WTC11 (cell line): ENCODE data around the gene VSIG10. TPM values are rescaled to one million over a fixed set of nuclear protein-coding genes. Genes with fewer than 3 reads are reported as not detected.

Source experiments
- ATAC-seq: fragments of 200-7000 bp; cut with Tn5 transposase; 2 replicates; pipeline ENCODE4 v1.10.0; 2021; ENCODE audit warnings: mild to moderate bottlenecking, moderate library complexity
- CTCF ChIA-PET: fragments of 300-600 bp; sonication (Branson Sonifier 250); formaldehyde crosslinking; loops from one replicate; lab custom pipeline; 2021; ENCODE audit warnings: antibody characterized with exemption; lab: Charles Lee
- POLR2A ChIA-PET: fragments of 350-600 bp; sonication (Branson Sonifier 250); formaldehyde crosslinking; loops from one replicate; lab custom pipeline; 2021; ENCODE audit warnings: antibody characterized with exemption; lab: Charles Lee
- DNase-seq: peaks from one replicate; pipeline ENCODE4 v3.0.0; 2021; ENCODE audit warnings: low spot score
- H3K27ac Mint-ChIP-seq: 2 replicates; pipeline ENCODE4 v1.8.0; 2021; ENCODE audit warnings: mixed read lengths
- H3K27me3 Mint-ChIP-seq: 2 replicates; pipeline ENCODE4 v1.8.0; 2021; ENCODE audit warnings: low read depth, mild to moderate bottlenecking, moderate library complexity, mixed read lengths
- H3K36me3 Mint-ChIP-seq: 2 replicates; pipeline ENCODE4 v1.8.0; 2021; ENCODE audit warnings: mixed read lengths
- H3K4me1 Mint-ChIP-seq: 2 replicates; pipeline ENCODE4 v1.8.0; 2022; ENCODE audit warnings: mixed read lengths
- H3K4me3 Mint-ChIP-seq: 2 replicates; pipeline ENCODE4 v1.8.0; 2021; ENCODE audit warnings: mild to moderate bottlenecking, moderate library complexity, mixed read lengths
- H3K9me3 Mint-ChIP-seq: 2 replicates; pipeline ENCODE4 v1.8.0; 2021; ENCODE audit warnings: mixed read lengths
- ESRRA ChIP-seq: sonication (generic); formaldehyde crosslinking; IDR thresholded peaks from 2 replicates; pipeline ENCODE4 v1.8.1; 2022; ENCODE audit warnings: mild to moderate bottlenecking, missing genetic modification reagents, borderline replicate concordance
- FOXK1 ChIP-seq: sonication (generic); formaldehyde crosslinking; IDR thresholded peaks from 2 replicates; pipeline ENCODE4 v1.8.0; 2022; ENCODE audit warnings: mild to moderate bottlenecking, moderate library complexity, missing genetic modification reagents
- HMGA2 ChIP-seq: fragments of 250-450 bp; sonication (Bioruptor Pico); IDR thresholded peaks from 2 replicates; pipeline ENCODE4 v1.4.0; 2021; ENCODE audit warnings: mild to moderate bottlenecking, moderate library complexity
- JUN ChIP-seq: sonication (generic); formaldehyde crosslinking; IDR thresholded peaks from 2 replicates; pipeline ENCODE4 v1.8.0; 2023; ENCODE audit warnings: mild to moderate bottlenecking, missing genetic modification reagents
- MYBL2 ChIP-seq: sonication (generic); formaldehyde crosslinking; IDR thresholded peaks from 2 replicates; pipeline ENCODE4 v1.8.1; 2023; ENCODE audit warnings: mild to moderate bottlenecking, moderate library complexity, missing genetic modification reagents
- NR2C2 ChIP-seq: sonication (generic); formaldehyde crosslinking; IDR thresholded peaks from 2 replicates; pipeline ENCODE4 v1.8.0; 2022; ENCODE audit warnings: mild to moderate bottlenecking, missing genetic modification reagents
- RORB ChIP-seq: fragments of 250-450 bp; sonication (Bioruptor Pico); IDR thresholded peaks from 2 replicates; pipeline ENCODE4 v1.9.0; 2021; ENCODE audit warnings: mild to moderate bottlenecking
- SOX15 ChIP-seq: fragments of 250-450 bp; sonication (Bioruptor Pico); IDR thresholded peaks from 2 replicates; pipeline ENCODE4 v1.9.0; 2021; ENCODE audit warnings: mild to moderate bottlenecking
- ZBTB21 ChIP-seq: sonication (generic); formaldehyde crosslinking; IDR thresholded peaks from 2 replicates; pipeline ENCODE4 v1.8.1; 2023; ENCODE audit warnings: mild to moderate bottlenecking, missing genetic modification reagents, borderline replicate concordance
- ZNF121 ChIP-seq: sonication (generic); formaldehyde crosslinking; IDR thresholded peaks from 2 replicates; pipeline ENCODE4 v1.8.0; 2023; ENCODE audit warnings: missing genetic modification reagents
- ZNF232 ChIP-seq: sonication (generic); formaldehyde crosslinking; IDR thresholded peaks from 2 replicates; pipeline ENCODE4 v1.8.0; 2022; ENCODE audit warnings: mild to moderate bottlenecking, missing genetic modification reagents
- total RNA-seq: library from RNA; stranded (reverse); gene quantifications from 3 replicates; pipeline ENCODE4 v1.2.3, GENCODE V29; 2021
- TF ChIP-seq, protein P1 (sequence below): sonication (generic); formaldehyde crosslinking; IDR thresholded peaks from 2 replicates; pipeline ENCODE4 v1.8.0; 2022; ENCODE audit warnings: mild to moderate bottlenecking, missing genetic modification reagents
- TF ChIP-seq, protein P2 (sequence below): sonication (generic); formaldehyde crosslinking; IDR thresholded peaks from 2 replicates; pipeline ENCODE4 v1.8.1; 2023; ENCODE audit warnings: mild to moderate bottlenecking, missing genetic modification reagents, borderline replicate concordance
- TF ChIP-seq, protein P3 (sequence below): sonication (generic); formaldehyde crosslinking; IDR thresholded peaks from 2 replicates; pipeline ENCODE4 v1.8.0; 2023; ENCODE audit warnings: missing genetic modification reagents, mild to moderate bottlenecking, borderline replicate concordance
- TF ChIP-seq, protein P4 (sequence below): fragments of 250-450 bp; sonication (Bioruptor Pico); IDR thresholded peaks from 2 replicates; pipeline ENCODE4 v2.1.2; 2022; ENCODE audit warnings: mild to moderate bottlenecking, moderate library complexity
- TF ChIP-seq, protein P5 (sequence below): fragments of 250-450 bp; sonication (Bioruptor Pico); IDR thresholded peaks from 2 replicates; pipeline ENCODE4 v1.8.0; 2021; ENCODE audit warnings: mild to moderate bottlenecking
- TF ChIP-seq, protein P6 (sequence below): sonication (generic); formaldehyde crosslinking; IDR thresholded peaks from 2 replicates; pipeline ENCODE4 v1.8.1; 2023; ENCODE audit warnings: mild to moderate bottlenecking, missing genetic modification reagents

The VSIG10 gene
- total RNA-seq, 1 experiment from 2014 or later, result 82.5 TPM

DNA sequence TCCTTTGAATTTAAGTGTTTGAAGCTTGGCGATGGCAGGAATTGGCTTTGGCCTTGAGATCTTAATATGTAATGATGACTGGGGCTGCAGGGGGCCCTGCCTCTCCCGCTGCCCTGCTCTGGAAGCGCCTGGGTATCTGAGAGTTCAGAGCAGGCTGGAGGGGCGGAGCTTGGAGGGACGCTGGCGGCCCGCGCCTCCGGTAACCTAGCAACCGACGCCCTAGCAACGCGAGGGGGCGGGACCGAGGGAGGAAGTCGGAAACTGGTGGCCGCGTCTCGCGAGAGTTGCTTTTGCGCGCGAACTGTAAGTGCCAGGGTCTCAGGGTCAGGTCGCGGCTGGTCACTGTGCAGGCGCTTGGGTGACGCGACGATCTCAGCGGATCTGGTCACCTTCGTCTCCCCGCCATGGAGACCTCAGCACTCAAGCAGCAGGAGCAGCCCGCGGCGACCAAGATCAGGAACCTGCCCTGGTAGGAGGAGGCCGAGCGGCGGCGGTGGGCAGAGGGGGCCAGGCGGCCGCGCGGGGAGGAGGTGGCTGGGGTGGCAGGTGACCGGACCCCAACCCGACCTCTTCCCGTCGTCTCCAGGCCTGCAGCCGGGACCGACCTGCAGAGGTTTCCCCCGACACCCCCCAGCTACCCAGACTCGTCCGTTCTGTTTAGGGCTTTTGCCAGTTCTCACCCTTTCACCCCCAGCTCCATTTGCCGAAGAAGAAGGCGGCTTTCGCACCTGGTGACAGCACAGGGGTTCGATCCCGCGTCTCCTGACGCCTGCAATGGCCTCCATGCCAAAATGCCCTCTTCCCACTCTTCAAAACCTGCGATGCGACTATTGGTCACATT is 87.2 kb downstream of the VSIG10 start, which contains the start of gene RFC5 (continued):
- TF ChIP-seq, protein P1, sequence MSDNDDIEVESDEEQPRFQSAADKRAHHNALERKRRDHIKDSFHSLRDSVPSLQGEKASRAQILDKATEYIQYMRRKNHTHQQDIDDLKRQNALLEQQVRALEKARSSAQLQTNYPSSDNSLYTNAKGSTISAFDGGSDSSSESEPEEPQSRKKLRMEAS (CRISPR knock-in tag), result peak; percentile 85
- TF ChIP-seq MYBL2, result peak; percentile 86
- TF ChIP-seq HMGA2, result no peak

DNA sequence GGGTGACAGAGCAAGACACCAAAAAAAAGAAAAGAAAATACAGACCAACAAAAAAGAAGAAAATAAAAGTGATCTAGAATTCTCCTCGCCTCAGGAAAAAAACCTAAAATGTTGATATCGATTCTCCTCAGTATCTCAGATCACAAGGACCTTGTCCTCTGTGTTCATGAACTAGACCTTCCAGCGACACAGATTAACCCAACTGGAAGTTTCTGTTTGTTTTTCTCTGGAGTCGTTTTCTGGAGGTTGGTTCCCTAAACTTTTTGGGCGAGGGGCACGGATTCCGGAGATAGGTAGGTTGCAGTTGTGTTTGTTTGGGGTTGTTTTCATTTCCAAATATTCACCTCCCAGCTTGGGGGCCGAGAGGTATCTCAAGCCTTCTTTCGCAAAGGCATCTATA is 87.9 kb downstream of the VSIG10 start:
- ATAC-seq, result peak; percentile 5
- Mint-ChIP-seq H3K4me1 (peaks cover 18% of the 10 kb centered on the region), H3K36me3 (peaks cover 26% of the 10 kb centered on the region), H3K27ac (0 out of 2 replicates have a peak overlapping the region, but pooled peaks have one; percentile 40), H3K27me3 (no peaks in the 10 kb centered on the region; the same call in none of the 2 replicates), H3K9me3 (peaks cover 3% of the 10 kb centered on the region; the same call in 1 of the 2 replicates), H3K4me3 (peak overlapping the region; percentile 93)
- ChIA-PET POLR2A (interaction anchor here (0.7 to 0.8 kb wide), 2 partner anchors 104 to 141 kb away, joined by 3 read pairs; no protein-coding TSS in a partner anchor), CTCF (interaction anchor here (0.6 to 2.5 kb wide), 5 partner anchors 108 to 167 kb away, joined by 3 to 25 read pairs (median 7); no protein-coding TSS in a partner anchor)
- DNase-seq, result no peak
- TF ChIP-seq ESRRA (CRISPR knock-in tag), result no peak
- no peak for TF ChIP-seq ZBTB21 (CRISPR knock-in tag)
- TF ChIP-seq NR2C2 (CRISPR knock-in tag), result no peak
- TF ChIP-seq SOX15 (CRISPR knock-in tag), result no peak
- TF ChIP-seq, protein P2, sequence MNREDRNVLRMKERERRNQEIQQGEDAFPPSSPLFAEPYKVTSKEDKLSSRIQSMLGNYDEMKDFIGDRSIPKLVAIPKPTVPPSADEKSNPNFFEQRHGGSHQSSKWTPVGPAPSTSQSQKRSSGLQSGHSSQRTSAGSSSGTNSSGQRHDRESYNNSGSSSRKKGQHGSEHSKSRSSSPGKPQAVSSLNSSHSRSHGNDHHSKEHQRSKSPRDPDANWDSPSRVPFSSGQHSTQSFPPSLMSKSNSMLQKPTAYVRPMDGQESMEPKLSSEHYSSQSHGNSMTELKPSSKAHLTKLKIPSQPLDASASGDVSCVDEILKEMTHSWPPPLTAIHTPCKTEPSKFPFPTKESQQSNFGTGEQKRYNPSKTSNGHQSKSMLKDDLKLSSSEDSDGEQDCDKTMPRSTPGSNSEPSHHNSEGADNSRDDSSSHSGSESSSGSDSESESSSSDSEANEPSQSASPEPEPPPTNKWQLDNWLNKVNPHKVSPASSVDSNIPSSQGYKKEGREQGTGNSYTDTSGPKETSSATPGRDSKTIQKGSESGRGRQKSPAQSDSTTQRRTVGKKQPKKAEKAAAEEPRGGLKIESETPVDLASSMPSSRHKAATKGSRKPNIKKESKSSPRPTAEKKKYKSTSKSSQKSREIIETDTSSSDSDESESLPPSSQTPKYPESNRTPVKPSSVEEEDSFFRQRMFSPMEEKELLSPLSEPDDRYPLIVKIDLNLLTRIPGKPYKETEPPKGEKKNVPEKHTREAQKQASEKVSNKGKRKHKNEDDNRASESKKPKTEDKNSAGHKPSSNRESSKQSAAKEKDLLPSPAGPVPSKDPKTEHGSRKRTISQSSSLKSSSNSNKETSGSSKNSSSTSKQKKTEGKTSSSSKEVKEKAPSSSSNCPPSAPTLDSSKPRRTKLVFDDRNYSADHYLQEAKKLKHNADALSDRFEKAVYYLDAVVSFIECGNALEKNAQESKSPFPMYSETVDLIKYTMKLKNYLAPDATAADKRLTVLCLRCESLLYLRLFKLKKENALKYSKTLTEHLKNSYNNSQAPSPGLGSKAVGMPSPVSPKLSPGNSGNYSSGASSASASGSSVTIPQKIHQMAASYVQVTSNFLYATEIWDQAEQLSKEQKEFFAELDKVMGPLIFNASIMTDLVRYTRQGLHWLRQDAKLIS (CRISPR knock-in tag), result no peak
- no peak for TF ChIP-seq JUN (CRISPR knock-in tag)
- TF ChIP-seq, protein P3, sequence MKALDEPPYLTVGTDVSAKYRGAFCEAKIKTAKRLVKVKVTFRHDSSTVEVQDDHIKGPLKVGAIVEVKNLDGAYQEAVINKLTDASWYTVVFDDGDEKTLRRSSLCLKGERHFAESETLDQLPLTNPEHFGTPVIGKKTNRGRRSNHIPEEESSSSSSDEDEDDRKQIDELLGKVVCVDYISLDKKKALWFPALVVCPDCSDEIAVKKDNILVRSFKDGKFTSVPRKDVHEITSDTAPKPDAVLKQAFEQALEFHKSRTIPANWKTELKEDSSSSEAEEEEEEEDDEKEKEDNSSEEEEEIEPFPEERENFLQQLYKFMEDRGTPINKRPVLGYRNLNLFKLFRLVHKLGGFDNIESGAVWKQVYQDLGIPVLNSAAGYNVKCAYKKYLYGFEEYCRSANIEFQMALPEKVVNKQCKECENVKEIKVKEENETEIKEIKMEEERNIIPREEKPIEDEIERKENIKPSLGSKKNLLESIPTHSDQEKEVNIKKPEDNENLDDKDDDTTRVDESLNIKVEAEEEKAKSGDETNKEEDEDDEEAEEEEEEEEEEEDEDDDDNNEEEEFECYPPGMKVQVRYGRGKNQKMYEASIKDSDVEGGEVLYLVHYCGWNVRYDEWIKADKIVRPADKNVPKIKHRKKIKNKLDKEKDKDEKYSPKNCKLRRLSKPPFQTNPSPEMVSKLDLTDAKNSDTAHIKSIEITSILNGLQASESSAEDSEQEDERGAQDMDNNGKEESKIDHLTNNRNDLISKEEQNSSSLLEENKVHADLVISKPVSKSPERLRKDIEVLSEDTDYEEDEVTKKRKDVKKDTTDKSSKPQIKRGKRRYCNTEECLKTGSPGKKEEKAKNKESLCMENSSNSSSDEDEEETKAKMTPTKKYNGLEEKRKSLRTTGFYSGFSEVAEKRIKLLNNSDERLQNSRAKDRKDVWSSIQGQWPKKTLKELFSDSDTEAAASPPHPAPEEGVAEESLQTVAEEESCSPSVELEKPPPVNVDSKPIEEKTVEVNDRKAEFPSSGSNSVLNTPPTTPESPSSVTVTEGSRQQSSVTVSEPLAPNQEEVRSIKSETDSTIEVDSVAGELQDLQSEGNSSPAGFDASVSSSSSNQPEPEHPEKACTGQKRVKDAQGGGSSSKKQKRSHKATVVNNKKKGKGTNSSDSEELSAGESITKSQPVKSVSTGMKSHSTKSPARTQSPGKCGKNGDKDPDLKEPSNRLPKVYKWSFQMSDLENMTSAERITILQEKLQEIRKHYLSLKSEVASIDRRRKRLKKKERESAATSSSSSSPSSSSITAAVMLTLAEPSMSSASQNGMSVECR (CRISPR knock-in tag), result no peak
- TF ChIP-seq, protein P4, sequence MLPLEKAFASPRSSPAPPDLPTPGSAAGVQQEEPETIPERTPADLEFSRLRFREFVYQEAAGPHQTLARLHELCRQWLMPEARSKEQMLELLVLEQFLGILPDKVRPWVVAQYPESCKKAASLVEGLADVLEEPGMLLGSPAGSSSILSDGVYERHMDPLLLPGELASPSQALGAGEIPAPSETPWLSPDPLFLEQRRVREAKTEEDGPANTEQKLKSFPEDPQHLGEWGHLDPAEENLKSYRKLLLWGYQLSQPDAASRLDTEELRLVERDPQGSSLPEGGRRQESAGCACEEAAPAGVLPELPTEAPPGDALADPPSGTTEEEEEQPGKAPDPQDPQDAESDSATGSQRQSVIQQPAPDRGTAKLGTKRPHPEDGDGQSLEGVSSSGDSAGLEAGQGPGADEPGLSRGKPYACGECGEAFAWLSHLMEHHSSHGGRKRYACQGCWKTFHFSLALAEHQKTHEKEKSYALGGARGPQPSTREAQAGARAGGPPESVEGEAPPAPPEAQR (CRISPR knock-in tag), result no peak
- TF ChIP-seq RORB (CRISPR knock-in tag), result no peak
- no peak for TF ChIP-seq FOXK1 (CRISPR knock-in tag)
- no peak for TF ChIP-seq ZNF121
- TF ChIP-seq, protein P5, sequence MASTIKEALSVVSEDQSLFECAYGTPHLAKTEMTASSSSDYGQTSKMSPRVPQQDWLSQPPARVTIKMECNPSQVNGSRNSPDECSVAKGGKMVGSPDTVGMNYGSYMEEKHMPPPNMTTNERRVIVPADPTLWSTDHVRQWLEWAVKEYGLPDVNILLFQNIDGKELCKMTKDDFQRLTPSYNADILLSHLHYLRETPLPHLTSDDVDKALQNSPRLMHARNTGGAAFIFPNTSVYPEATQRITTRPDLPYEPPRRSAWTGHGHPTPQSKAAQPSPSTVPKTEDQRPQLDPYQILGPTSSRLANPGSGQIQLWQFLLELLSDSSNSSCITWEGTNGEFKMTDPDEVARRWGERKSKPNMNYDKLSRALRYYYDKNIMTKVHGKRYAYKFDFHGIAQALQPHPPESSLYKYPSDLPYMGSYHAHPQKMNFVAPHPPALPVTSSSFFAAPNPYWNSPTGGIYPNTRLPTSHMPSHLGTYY (CRISPR knock-in tag), result no peak
- no peak for TF ChIP-seq ZNF232 (CRISPR knock-in tag)
- TF ChIP-seq, protein P6, sequence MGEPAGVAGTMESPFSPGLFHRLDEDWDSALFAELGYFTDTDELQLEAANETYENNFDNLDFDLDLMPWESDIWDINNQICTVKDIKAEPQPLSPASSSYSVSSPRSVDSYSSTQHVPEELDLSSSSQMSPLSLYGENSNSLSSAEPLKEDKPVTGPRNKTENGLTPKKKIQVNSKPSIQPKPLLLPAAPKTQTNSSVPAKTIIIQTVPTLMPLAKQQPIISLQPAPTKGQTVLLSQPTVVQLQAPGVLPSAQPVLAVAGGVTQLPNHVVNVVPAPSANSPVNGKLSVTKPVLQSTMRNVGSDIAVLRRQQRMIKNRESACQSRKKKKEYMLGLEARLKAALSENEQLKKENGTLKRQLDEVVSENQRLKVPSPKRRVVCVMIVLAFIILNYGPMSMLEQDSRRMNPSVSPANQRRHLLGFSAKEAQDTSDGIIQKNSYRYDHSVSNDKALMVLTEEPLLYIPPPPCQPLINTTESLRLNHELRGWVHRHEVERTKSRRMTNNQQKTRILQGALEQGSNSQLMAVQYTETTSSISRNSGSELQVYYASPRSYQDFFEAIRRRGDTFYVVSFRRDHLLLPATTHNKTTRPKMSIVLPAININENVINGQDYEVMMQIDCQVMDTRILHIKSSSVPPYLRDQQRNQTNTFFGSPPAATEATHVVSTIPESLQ, result no peak
